ENCODE data around the gene A3GALT2. TPM values are rescaled to one million over a fixed set of nuclear protein-coding genes. Genes with fewer than 3 reads are reported as not detected.

The A3GALT2 gene
- total RNA-seq = 0.29 and 0.40 TPM in 2 replicates
- long read RNA-seq = 0 reads

- Mint-ChIP-seq H3K36me3 (ENCODE audit: insufficient read depth) (peaks cover 16% of the 10 kb centered on the region), H3K9me3 (ENCODE audit: low read depth) (no peaks in the 10 kb centered on the region), H3K27me3 (no peaks in the 10 kb centered on the region), H3K4me3 (ENCODE audit: low read depth) (no peak within 1 kb of the TSS), H3K4me1 (ENCODE audit: low read depth) (no peaks in the 10 kb centered on the region), H3K27ac (peak within 1 kb of the TSS; percentile 60)
- DNase-seq (ENCODE audit: low spot score, unreplicated experiment) = no peak
- no peak for TF ChIP-seq CTCF (IDR thresholded peaks at IDR 0.05; ENCODE audit: unreplicated experiment)
Observed at GRCh38 chr1:33320619-33321165, at the start of gene A3GALT2. TSS of gene A3GALT2 (minus strand) at chr1:33321098. CDS start at chr1:33321098, 0 bp downstream.

GRCh38 chr1:33370301-33370700, 49.4 kb upstream of the A3GALT2 start:
- peaks cover 2% of the 10 kb centered on the region for H3K27me3 Mint-ChIP-seq
- H3K4me3 Mint-ChIP-seq (ENCODE audit: low read depth) = no peak overlapping the region
- DNase-seq (ENCODE audit: low spot score, unreplicated experiment) = no peak
- H3K36me3 Mint-ChIP-seq (ENCODE audit: insufficient read depth) = peaks cover 7% of the 10 kb centered on the region
- no peak for TF ChIP-seq CTCF (IDR thresholded peaks at IDR 0.05; ENCODE audit: unreplicated experiment)
- no peak overlapping the region for H3K27ac Mint-ChIP-seq
- peaks cover 16% of the 10 kb centered on the region for H3K4me1 Mint-ChIP-seq (ENCODE audit: low read depth)
- H3K9me3 Mint-ChIP-seq (ENCODE audit: low read depth) = no peaks in the 10 kb centered on the region

- no peak for DNase-seq (ENCODE audit: low spot score, unreplicated experiment)
- TF ChIP-seq CTCF (IDR thresholded peaks at IDR 0.05; ENCODE audit: unreplicated experiment) = no peak
- Mint-ChIP-seq H3K9me3 (ENCODE audit: low read depth) (no peaks in the 10 kb centered on the region), H3K27ac (no peak overlapping the region), H3K4me3 (ENCODE audit: low read depth) (no peak overlapping the region), H3K36me3 (ENCODE audit: insufficient read depth) (peaks cover 4% of the 10 kb centered on the region), H3K27me3 (peaks cover 2% of the 10 kb centered on the region), H3K4me1 (ENCODE audit: low read depth) (peaks cover 22% of the 10 kb centered on the region)
Observed at GRCh38 chr1:33369764-33370163, 48.9 kb upstream of the A3GALT2 start.

GRCh38 chr1:33369081-33369480, 48.2 kb upstream of the A3GALT2 start:
- H3K27ac Mint-ChIP-seq = no peak overlapping the region
- H3K27me3 Mint-ChIP-seq = peaks cover 2% of the 10 kb centered on the region
- H3K9me3 Mint-ChIP-seq (ENCODE audit: low read depth) = no peaks in the 10 kb centered on the region
- no peak for TF ChIP-seq CTCF (IDR thresholded peaks at IDR 0.05; ENCODE audit: unreplicated experiment)
- peaks cover 29% of the 10 kb centered on the region for H3K4me1 Mint-ChIP-seq (ENCODE audit: low read depth)
- no peak for DNase-seq (ENCODE audit: low spot score, unreplicated experiment)
- no peak overlapping the region for H3K4me3 Mint-ChIP-seq (ENCODE audit: low read depth)
- H3K36me3 Mint-ChIP-seq (ENCODE audit: insufficient read depth) = peaks cover 4% of the 10 kb centered on the region

- no peak overlapping the region for H3K27ac Mint-ChIP-seq
- no peak for TF ChIP-seq CTCF (IDR thresholded peaks at IDR 0.05; ENCODE audit: unreplicated experiment)
- no peak overlapping the region for H3K4me3 Mint-ChIP-seq (ENCODE audit: low read depth)
- no peak for DNase-seq (ENCODE audit: low spot score, unreplicated experiment)
- H3K27me3 Mint-ChIP-seq = peaks cover 2% of the 10 kb centered on the region
- peaks cover 32% of the 10 kb centered on the region for H3K4me1 Mint-ChIP-seq (ENCODE audit: low read depth)
- H3K36me3 Mint-ChIP-seq (ENCODE audit: insufficient read depth) = peaks cover 2% of the 10 kb centered on the region
- no peaks in the 10 kb centered on the region for H3K9me3 Mint-ChIP-seq (ENCODE audit: low read depth)
Observed at GRCh38 chr1:33368431-33368830, 47.5 kb upstream of the A3GALT2 start.
